ENCODE results near the gene ELAPOR2.

DNA sequence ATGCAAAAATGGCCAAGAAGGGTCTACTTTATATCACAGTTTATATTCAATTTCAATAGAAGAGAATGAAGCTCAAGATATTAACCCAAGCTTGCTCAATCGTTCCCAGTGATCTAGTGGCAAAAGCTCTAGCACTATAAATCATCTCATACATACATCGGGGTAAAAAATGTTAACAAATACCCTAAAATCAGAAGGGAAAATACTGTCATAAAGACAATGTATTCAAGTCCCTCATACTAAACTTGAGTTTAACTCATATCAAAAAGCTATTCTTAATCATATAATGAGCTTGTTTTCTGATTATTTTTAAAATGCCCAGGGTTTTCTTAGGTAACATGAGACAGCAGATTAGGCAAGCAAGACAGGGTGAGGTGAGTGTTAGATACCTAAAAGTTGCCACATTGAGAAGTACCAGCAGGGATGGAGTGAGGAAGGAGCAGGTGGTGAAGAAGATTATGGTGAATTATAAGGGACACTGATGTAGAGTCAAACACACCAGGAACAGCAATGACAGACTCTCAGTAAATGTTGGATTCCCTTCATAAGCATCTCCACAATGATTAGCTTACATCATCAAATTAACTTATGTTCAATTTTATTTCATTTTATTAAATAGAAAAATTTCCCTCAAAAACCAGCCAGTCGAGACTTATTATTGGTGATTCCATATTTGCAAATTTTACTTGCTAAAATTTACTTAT is 46.2 kb downstream of the ELAPOR2 start:
- TF ChIP-seq, protein P1, sequence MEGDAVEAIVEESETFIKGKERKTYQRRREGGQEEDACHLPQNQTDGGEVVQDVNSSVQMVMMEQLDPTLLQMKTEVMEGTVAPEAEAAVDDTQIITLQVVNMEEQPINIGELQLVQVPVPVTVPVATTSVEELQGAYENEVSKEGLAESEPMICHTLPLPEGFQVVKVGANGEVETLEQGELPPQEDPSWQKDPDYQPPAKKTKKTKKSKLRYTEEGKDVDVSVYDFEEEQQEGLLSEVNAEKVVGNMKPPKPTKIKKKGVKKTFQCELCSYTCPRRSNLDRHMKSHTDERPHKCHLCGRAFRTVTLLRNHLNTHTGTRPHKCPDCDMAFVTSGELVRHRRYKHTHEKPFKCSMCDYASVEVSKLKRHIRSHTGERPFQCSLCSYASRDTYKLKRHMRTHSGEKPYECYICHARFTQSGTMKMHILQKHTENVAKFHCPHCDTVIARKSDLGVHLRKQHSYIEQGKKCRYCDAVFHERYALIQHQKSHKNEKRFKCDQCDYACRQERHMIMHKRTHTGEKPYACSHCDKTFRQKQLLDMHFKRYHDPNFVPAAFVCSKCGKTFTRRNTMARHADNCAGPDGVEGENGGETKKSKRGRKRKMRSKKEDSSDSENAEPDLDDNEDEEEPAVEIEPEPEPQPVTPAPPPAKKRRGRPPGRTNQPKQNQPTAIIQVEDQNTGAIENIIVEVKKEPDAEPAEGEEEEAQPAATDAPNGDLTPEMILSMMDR (conservative IDR thresholded peaks at IDR 0.05; ENCODE audit: low read length), result no peak
- no peak for TF ChIP-seq EZH2phosphoT487 (IDR thresholded peaks at IDR 0.05; ENCODE audit: borderline replicate concordance)

All from Loucy (cell line).